ENCODE measurements around the gene KIAA0232. TPM values are rescaled to one million over a fixed set of nuclear protein-coding genes. Genes with fewer than 3 reads are reported as not detected.

The KIAA0232 gene
- total and polyA plus RNA-seq, 9 of the 15 experiments (the other 6 are each of a cell fraction or from before 2014, with no cell fraction given), result 3.5 to 17.4 (median 13.0) TPM

DNA sequence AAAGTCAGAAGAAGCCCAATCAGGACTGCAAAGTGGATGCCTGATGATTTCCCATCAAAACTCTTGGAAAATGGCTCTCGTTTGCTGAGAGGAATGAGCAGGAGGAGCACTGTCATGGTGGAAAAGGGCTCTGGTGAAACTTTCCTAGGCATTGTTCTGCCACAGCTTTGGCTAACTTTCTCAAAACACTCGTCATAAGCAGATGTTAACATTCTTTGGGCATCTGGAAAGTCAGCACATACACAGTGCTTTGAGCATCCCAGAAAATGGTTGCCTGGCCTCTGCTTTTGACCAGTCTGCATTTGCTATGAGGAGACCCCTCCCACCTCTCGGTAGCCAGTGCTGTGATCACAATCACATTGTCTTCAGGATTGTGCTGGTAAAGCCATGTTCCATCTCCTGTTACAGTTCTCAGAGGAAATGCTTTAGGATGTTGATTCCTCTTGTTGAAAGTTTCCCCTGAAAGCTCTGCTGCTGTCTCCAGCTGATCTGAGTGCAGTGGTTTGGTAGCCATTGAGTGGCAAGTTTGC is 101.9 kb downstream of the KIAA0232 start:
- ATAC-seq (peak; percentile 32), FAIRE-seq (no peak), DNase-seq (ENCODE audit: extremely low read depth in 1 of 4, low spot score in 3 of 4) (no peak)
- Histone ChIP-seq H3K4me2 (ENCODE audit: insufficient read depth, low read length) (no peak overlapping the region), H4K20me1 (replicated peaks; ENCODE audit: control insufficient read depth, insufficient read depth, low read length) (no peaks in the 10 kb centered on the region), H3K9ac (ENCODE audit: insufficient read depth in 1 of 2, low read depth in 2 of 2, low read length in 2 of 2) (no peak overlapping the region), H3K27me3 (ENCODE audit: control insufficient read depth in 2 of 2, insufficient read depth in 2 of 2, low read length in 2 of 2) (no peaks in the 10 kb centered on the region), H3K79me2 (ENCODE audit: control insufficient read depth, insufficient read depth, low read length) (no peaks in the 10 kb centered on the region), H3K36me3 (ENCODE audit: control insufficient read depth, insufficient read depth, low read length) (peaks cover 38% of the 10 kb centered on the region), H3K9me3 (replicated peaks; ENCODE audit: control insufficient read depth, insufficient read depth, low read depth, low read length) (no peaks in the 10 kb centered on the region), H3K4me3 (no peak overlapping the region), H3K9me1 (ENCODE audit: control insufficient read depth, insufficient read depth, low read length) (no peaks in the 10 kb centered on the region), H2AFZ (ENCODE audit: low read depth, low read length) (no peak overlapping the region), H3K4me1 (replicated peaks in 1 of 2; ENCODE audit: control insufficient read depth in 2 of 2, insufficient read depth in 2 of 2, low read length in 2 of 2) (peaks cover 6 to 24% of the 10 kb centered on the region in 2 experiments; a peak in 4 of 5 replicates), H3K27ac (ENCODE audit: extremely low read depth, low read depth, low read length) (no peak overlapping the region)
- in situ Hi-C loops (cut with MboI) (no loop called here), intact Hi-C loops (cut with micrococcal nuclease) (no loop called here)
- TF ChIP-seq ZNF174 (CRISPR knock-in tag; IDR thresholded peaks at IDR 0.05) (no peak), MYNN (IDR thresholded peaks at IDR 0.05) (0 out of 2 replicates have a peak, but pooled peaks have one; percentile 23), MYNN (CRISPR knock-in tag; IDR thresholded peaks at IDR 0.05) (no peak), POLR2AphosphoS2 (IDR thresholded peaks at IDR 0.05; ENCODE audit: low read length) (peak; percentile 86)
- BruUV-seq (replicated peaks), result no TSS peak
- WGBS (ENCODE audit: insufficient coverage, low coverage, missing lambda C conversion rate), result 51% methylated on average over 3 of the region's 3 CpGs
- POLR2A ChIA-PET, result interaction anchor here (0.6 to 1.0 kb wide), 3 partner anchors 11 to 27 kb away, joined by 3 to 9 read pairs (median 5); no protein-coding TSS in a partner anchor
- CTCF ChIA-PET (ENCODE audit: low intra/inter-chr PET ratio), result no interaction called here

DNA sequence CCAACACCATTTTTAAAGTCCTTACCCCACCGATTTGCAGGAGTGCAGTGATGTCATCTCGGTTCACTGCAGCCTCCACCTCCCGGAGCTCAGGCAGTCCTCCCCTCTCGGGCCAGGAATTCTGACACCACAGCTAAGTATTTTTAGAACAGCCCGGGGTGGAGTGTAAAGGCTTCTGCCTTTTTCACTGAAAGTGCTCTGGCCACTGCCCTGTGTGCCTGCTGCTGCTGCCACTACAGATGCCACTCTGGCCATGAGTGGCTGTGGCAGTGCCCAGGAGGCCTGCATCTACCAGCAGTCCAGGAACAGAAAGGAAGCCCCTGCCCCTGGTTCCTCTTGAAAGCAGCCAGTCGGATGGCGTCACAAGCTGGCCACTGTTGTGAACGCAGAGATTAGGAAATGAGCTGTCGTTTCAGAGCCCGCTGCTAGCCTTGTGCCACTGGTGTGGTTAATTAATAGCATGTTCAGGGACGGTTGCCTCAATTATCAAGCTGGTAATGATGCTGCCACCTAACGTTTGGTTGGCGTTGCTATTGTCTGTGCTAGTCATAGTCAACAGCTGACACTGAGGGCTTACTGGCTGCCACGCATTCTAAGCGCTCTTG is 103.5 kb downstream of the KIAA0232 start:
- peaks cover 24% of the 10 kb centered on the region for H3K36me3 ChIP-seq (ENCODE audit: control insufficient read depth, insufficient read depth, low read length)
- DNase-seq (ENCODE audit: extremely low read depth in 1 of 4, low spot score in 3 of 4), result no peak
- H3K9me3 ChIP-seq (replicated peaks; ENCODE audit: control insufficient read depth, insufficient read depth, low read depth, low read length), result peaks cover 8% of the 10 kb centered on the region
- intact Hi-C loops (cut with micrococcal nuclease) (no loop called here), in situ Hi-C loops (cut with MboI) (no loop called here)
- 73% methylated on average over 15 of the region's 15 CpGs for WGBS (ENCODE audit: insufficient coverage, low coverage, missing lambda C conversion rate)
- no peaks in the 10 kb centered on the region for H4K20me1 ChIP-seq (replicated peaks; ENCODE audit: control insufficient read depth, insufficient read depth, low read length)
- ATAC-seq, result no peak
- no peak overlapping the region for H3K4me3 ChIP-seq
- no peak overlapping the region; the same call in 2 of the 3 replicates for H3K27ac ChIP-seq (ENCODE audit: extremely low read depth, low read depth, low read length)
- no peak for FAIRE-seq
- no peaks in the 10 kb centered on the region for H3K79me2 ChIP-seq (ENCODE audit: control insufficient read depth, insufficient read depth, low read length)
- no peaks in the 10 kb centered on the region for H3K27me3 ChIP-seq (ENCODE audit: control insufficient read depth in 2 of 2, insufficient read depth in 2 of 2, low read length in 2 of 2)
- no peak overlapping the region for H3K4me2 ChIP-seq (ENCODE audit: insufficient read depth, low read length)
- POLR2A ChIA-PET, result interaction anchor here (0.6 to 1.6 kb wide), 10 partner anchors 10 to 735 kb away, joined by 3 to 8 read pairs (median 3); no protein-coding TSS in a partner anchor
- H3K9ac ChIP-seq (ENCODE audit: insufficient read depth in 1 of 2, low read depth in 2 of 2, low read length in 2 of 2), result peak overlapping the region in 1 of 2 experiments; percentile 76; a peak in 1 of 4 replicates
- CTCF ChIA-PET (ENCODE audit: low intra/inter-chr PET ratio), result interaction anchor here (0.7 kb wide), 1 partner anchor 333 kb away, joined by 4 read pairs; no protein-coding TSS in a partner anchor
- H2AFZ ChIP-seq (ENCODE audit: low read depth, low read length), result no peak overlapping the region
- peaks cover 6 to 29% of the 10 kb centered on the region in 2 experiments; a peak in 4 of 5 replicates for H3K4me1 ChIP-seq (replicated peaks in 1 of 2; ENCODE audit: control insufficient read depth in 2 of 2, insufficient read depth in 2 of 2, low read length in 2 of 2)
- no peak for TF ChIP-seq ZNF3 (CRISPR knock-in tag; IDR thresholded peaks at IDR 0.05)
- TF ChIP-seq RCOR1 (IDR thresholded peaks at IDR 0.05; ENCODE audit: borderline replicate concordance in 1 of 2, low read depth in 2 of 2, low read length in 2 of 2), result no peak
- no TSS peak for BruUV-seq (replicated peaks)
- H3K9me1 ChIP-seq (ENCODE audit: control insufficient read depth, insufficient read depth, low read length), result no peaks in the 10 kb centered on the region

All from K562 (cell line).